Globus pallidus (tissue), 1 donor: ENCODE measurements around the gene CADM2.
"Not testable (repeated sequence)": the region's sequence is repeated elsewhere in the genome, so short reads cannot be mapped to it uniquely, and the experiment has no call there.

ENCODE experiments used
- DNase-seq: peaks from one replicate; pipeline ENCODE4 v3.0.0-alpha.2; 2015; ENCODE audit warnings: low spot score

CADM2 gene

DNA sequence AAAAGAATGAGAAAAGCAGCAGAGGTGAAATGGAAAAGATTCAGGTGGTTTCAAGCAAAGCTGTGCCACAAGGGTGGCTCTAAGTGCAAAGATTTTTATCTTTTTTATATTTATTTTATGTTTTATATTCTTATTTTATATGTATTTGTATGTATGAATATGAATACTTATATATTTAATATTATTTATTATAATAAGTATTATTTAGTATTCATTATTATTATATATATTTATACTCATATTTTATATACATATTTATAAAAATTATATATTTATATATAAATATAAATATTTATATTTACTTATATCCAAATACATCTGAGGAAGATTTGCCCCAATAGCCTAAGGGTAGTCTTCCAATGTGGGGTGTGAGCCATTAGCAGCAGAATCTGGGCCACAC, 1002.0 kb downstream of the CADM2 start:
- no peak for DNase-seq

DNA sequence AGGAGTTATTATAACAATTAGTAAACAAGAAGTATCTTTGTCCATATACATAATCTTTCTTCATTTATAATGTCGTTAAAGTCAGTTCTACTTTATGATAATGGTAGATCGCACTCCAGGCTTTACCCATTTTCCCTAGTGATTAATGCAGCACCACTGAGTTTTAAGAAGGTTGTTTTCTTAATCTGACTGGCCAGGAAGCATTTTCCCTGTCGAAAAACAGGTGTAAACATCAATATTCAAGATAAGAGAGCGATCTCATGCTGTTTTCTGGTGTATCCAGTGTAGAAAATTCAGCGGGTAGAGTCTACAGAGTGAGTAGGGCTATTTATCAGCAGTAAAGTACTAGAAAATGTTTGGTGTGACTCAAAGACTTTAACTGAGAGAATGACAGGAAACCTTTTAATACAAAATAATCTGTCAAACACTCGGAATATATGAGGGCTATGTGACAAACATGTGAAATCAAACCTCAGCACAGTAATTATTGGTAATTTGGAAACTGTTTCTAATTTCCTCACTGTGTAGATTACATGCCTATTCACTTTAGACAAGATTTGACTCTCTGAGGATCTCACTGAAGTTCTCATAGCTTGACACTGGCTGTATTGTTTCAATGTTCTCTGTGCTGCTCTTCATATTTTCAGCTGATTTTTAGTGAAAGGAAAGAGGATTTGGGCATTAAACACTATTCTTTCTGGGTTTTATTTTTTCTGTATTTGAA, 1019.0 kb downstream of the CADM2 start:
- DNase-seq: peak; percentile 33

DNA sequence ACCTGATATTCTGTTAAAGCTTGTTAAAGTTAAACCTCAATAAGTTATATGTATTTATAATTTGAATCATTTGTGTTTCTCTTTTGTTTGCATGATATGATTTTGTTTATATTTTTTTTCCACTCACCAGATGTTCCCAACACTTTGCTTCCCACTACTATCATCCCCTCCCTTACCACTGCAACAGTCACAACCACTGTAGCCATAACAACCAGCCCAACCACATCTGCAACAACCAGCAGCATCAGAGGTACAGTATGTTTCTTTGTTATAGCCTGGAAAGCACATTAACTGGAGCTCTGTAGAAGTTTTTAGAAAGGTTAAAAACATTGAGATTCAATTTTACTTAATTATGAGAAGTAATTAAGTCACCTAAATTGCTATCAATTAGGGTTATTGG, 1020.2 kb downstream of the CADM2 start:
- no peak for DNase-seq

DNA sequence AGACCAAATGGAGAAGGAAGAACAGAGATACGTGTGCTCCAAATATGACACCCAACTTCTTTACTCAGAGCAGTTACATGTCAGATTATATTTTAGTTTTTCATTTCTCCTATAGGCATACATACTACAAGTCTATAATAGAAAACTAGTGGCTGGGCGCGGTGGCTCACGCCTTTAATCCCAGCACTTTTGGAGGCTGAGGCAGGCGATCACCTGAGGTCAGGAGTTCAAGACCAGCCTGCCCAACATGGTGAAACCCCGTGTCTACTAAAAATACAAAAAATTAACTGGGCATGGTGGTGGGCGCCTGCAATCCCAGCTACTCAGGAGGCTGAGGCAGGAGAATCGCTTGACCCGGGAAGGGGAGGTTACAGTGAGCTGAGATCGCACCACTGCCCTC, 1030.8 kb downstream of the CADM2 start:
- DNase-seq: not testable (repeated sequence)

DNA sequence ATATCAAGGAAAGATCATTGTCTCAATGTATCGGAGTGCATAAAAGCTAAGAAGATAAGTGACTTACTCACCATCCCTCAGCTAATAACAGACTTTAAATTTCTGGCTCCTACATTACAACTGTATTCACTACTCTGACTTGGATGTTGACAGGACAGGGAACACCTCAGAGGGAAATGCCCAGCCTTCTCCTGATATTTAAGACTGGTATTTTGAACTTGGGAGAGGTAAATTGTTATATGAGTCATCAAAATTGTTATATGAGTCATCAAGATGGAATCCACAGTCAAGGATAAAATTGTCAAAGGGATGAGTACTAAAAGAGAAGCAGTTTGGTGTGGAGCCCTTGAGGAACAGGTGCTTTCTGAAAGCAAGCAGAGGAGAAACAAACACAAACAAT, 1070.8 kb downstream of the CADM2 start:
- no peak for DNase-seq

DNA sequence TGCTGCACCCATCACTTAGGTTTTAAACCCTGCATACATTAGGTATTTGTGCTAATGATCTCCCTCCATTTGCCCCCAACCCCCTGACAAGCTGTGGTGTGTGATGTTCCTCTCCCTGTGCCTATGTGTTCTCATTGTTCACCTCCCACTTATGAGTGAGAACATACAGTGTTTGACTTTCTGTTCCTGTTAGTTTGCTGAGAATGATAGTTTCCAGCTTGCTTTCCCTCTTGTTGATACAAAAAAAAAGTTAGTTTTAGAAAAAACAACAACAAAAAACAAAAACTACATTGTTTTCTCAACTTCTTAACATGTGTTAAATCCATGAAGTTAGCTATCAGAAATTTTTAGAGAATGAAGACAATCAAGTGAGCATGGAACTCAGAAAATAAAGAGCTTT, 1079.1 kb downstream of the CADM2 start:
- DNase-seq: no peak

DNA sequence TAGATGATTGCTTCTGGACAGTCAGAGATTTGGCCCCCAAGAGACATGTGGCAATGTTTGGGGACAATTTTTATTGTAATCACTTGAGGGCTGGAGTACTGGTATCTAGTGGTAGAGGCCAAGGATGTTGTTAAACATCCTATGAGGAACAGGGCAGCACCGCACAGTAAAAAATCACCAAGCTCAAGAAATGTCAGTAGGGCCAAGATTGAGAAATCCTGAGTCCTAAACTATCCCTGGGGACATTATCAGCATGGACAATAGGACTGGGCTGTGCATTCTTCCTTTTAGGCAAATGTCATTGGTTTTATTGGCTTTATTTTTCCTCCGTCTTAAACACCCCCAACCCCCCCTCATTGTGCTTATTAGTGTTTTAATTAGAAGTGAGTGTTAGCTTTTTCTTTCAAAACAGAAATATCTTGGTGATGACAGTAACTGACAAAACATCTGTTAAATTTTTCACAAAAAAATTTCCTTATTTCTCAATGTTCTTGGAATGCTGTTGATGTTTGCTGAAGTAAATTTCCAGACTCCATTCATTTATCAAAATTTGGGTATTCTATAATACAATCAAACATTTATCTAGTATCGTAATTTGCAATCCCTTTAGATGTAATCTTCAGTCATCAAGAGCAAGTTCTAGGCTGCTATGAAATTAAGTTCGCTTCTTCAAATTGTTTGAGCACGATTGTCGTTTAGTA, 1087.8 kb downstream of the CADM2 start:
- no peak for DNase-seq

DNA sequence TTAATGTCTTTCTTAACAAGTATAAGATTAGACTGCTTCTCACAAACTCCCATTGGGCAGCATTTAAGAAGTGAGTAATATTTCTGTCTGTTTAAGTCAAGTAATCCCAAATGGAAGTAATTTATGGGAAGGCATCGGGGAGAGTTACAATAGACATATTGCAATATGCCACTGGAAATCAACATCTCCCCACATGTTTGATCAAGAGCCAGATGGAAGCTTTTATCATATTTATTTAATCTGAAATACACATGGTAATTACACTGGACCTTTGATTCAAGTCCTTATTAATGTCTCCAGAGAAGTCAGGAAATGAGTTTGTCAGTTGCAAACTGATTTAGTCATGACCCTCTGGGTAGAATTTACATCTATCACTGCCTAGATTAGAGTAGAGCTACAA, 1088.4 kb downstream of the CADM2 start:
- DNase-seq: no peak

DNA sequence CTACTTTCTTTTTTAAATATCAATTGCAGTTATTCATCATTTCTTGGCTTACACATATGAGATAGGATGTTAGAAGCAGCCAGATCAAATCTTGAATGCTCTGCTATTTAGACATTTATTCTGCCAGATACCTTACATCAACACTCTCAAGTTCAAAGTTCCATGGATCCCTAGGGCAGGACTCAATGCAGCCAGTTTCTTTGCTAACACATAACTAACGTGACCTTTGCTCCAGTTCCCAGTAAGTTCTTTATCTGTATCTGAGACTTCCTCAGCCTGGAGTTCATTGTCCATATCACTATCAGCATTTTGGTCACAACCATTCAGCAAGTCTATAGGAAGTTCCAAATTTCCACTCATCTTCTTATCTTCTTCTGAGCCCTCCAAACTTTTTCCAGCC, 1092.3 kb downstream of the CADM2 start:
- no peak for DNase-seq

DNA sequence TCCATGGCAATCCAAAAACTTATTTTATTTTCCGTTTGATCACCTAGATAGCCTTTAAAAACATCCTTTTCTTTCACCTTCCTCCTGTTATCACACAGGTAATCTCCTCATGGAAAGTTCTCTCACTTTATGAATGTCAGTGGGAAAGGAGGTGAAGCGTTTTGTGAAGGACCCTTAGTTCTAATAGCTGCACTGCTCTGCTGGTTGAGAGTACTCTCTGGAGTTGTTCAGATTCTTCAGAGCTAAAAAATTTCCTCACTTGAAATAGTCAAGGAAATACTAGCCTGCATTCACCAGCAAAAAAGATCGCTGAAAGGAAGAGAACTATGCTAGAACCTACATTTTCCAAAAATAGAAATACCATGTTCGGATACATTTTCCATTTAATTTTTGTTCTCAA, 1097.2 kb downstream of the CADM2 start:
- no peak for DNase-seq

DNA sequence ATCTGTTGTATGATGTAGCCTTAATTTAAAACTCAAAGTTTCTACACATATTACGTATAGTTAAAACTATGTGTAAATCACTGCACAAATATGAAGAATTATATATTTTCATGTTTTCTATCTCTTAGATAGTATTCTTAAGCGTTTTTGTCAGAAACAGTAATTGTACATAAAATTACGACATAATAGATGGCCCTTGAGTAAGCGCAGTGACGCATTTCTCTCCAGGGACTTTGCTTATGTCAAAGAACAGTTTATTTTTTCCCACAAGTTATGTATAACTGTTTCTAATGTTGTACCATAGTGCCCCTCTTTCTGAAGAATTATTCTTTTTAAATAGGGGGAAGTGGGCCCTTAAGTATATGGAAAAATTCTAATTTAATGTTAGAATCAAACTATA, 1098.2 kb downstream of the CADM2 start:
- DNase-seq: no peak

DNA sequence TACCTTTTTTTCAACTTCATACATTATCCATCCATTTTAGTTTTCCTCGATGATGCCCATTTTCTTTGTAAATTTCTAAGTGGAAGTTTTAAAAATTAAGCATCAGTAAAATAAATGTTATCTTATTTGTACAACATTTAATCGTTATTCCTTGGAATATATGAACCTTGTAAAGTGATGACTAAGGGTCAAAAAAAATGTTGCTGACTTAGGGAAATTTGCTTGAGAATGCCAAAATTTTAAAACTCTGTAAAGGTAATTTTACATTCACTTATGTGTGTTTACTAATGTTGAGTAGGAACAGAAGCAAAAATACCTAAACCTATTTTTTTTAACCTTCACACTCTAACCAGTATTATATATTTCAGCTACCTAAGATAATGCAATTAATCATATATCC, 1115.0 kb downstream of the CADM2 start:
- no peak for DNase-seq

DNA sequence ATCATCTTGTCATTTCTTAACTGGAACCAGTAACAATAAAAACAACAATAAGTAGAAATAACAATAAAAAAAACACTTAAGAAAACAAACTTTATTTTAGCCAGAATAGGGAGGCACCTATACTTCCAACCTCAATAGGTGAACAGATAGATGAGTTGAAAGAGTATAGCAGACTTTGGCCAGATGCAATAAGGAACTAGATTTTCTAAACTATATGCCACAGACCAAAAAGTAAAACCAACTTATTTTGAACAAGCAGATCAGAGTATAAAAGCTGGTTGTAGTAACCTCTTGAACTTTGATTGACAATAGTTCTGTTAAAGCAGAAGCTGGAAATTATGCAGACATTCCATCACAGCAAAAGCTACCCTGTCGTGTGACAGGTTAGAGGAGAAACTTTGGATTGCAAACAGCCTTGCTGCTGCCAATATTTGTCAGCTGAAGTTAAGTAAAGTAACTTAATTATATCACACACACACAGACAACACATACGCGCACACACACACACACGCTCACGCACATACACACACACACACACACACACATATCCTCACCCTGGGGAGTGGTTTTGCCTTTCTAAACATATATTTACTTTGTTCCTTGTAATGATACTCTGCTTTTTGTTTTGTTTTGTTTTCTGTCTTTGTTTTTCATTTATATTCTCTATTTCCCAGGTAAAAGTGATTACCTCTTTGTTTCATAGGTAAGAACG, 1128.5 kb downstream of the CADM2 start:
- DNase-seq: no peak

DNA sequence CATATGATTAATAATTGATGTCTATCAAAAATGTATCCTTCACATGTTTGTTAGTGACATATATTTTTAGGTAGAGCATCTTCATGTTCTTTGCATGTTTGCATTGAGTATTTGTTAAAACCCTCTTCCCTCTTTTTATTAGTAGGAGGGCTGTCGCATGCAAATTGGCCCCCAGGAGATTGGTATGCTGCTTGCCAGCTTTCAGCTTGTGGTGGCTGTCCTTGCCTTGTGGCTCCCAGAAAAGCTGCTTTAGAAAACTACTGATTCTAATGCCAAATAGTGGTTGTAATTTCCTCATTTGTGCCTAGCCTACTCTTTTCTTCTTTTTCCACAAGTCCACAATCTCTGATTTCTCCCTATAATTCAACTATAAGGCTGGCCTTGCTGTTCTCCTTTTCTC, 1145.4 kb downstream of the CADM2 start:
- no peak for DNase-seq

DNA sequence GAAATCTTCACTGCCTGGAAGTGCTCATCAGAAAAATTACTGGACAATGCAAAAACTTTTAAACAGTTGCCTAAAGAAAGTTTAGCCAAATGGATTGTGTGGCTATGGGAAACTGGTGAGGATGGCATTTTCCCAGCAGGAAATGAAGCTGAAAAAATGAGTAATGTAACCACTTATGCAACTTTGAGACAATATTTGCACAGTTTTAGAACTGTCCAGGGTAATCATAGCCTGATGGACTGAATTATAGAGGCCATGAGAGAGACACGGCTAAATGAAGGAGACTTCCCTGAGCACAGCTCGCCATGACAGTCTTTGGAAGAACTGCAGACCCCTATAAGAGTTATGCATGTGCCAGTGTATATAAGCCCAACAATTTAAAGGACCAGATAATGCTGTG, 1150.6 kb downstream of the CADM2 start:
- DNase-seq: no peak
